SK-N-SH treated with all-trans-retinoic acid at 6 μM for 48 hours (cell line): ENCODE data around the gene MAST4.

Experiments
- CREB5 ChIP-seq: fragments of 250-450 bp; sonication (Bioruptor Pico); IDR thresholded peaks from 2 replicates; pipeline ENCODE4 v1.5.1; 2020; ENCODE audit warnings: low read depth, mild to moderate bottlenecking, moderate library complexity
- CSDC2 ChIP-seq: fragments of 250-450 bp; sonication (Bioruptor Pico); IDR thresholded peaks from 2 replicates; pipeline ENCODE4 v1.5.0; 2020; ENCODE audit warnings: mild to moderate bottlenecking, moderate library complexity
- CSRNP3 ChIP-seq: fragments of 250-450 bp; sonication (Bioruptor Pico); IDR thresholded peaks from 2 replicates; pipeline ENCODE4 v1.5.1; 2021; ENCODE audit warnings: mild to moderate bottlenecking, moderate library complexity
- ESRRG ChIP-seq: fragments of 250-450 bp; sonication (Bioruptor Pico); IDR thresholded peaks from 2 replicates; pipeline ENCODE4 v1.6.1; 2021; ENCODE audit warnings: mild to moderate bottlenecking
- GLIS3 ChIP-seq: fragments of 250-450 bp; sonication (Bioruptor Pico); IDR thresholded peaks from 2 replicates; pipeline ENCODE4 v1.5.0; 2020; ENCODE audit warnings: mild to moderate bottlenecking, moderate library complexity
- OSR1 ChIP-seq: fragments of 250-450 bp; sonication (Bioruptor Pico); IDR thresholded peaks from 2 replicates; pipeline ENCODE4 v1.8.0; 2022; ENCODE audit warnings: moderate library complexity, mild to moderate bottlenecking, inconsistent platforms
- PATZ1 ChIP-seq: fragments of 250-450 bp; sonication (Bioruptor Pico); IDR thresholded peaks from 2 replicates; pipeline ENCODE4 v1.8.0; 2020; ENCODE audit warnings: mild to moderate bottlenecking, moderate library complexity, borderline replicate concordance
- PPARA ChIP-seq: fragments of 250-450 bp; sonication (Bioruptor Pico); IDR thresholded peaks from 2 replicates; pipeline ENCODE4 v1.5.0; 2020; ENCODE audit warnings: mild to moderate bottlenecking, borderline replicate concordance
- RARB ChIP-seq: fragments of 250-450 bp; sonication (Bioruptor Pico); IDR thresholded peaks from 2 replicates; pipeline ENCODE4 v1.8.0; 2021; ENCODE audit warnings: mild to moderate bottlenecking, moderate library complexity
- SNAI2 ChIP-seq: fragments of 250-450 bp; sonication (Bioruptor Pico); IDR thresholded peaks from 2 replicates; pipeline ENCODE4 v1.5.0; 2020; ENCODE audit warnings: mild to moderate bottlenecking, moderate library complexity
- TCF4 ChIP-seq: fragments of 250-450 bp; sonication (Bioruptor Pico); IDR thresholded peaks from 2 replicates; pipeline ENCODE4 v1.8.0; 2021; ENCODE audit warnings: mild to moderate bottlenecking, moderate library complexity, borderline replicate concordance
- TSHZ2 ChIP-seq: fragments of 250-450 bp; sonication (Bioruptor Pico); IDR thresholded peaks from 2 replicates; pipeline ENCODE4 v1.5.0; 2020; ENCODE audit warnings: mild to moderate bottlenecking, moderate library complexity
- ZFP30 ChIP-seq: fragments of 450-650 bp; formaldehyde crosslinking; IDR thresholded peaks from 2 replicates; pipeline ENCODE4 v1.5.0; 2022; ENCODE audit warnings: mild to moderate bottlenecking, moderate library complexity
- ZNF565 ChIP-seq: fragments of 450-650 bp; formaldehyde crosslinking; conservative IDR thresholded peaks from 2 replicates; pipeline ENCODE4 v1.5.0; 2020; ENCODE audit warnings: low read depth, mild to moderate bottlenecking, moderate library complexity

GRCh38 chr5:66993448-66993847 is 397.3 kb downstream of the MAST4 start:
- no peak for TF ChIP-seq CREB5 (CRISPR knock-in tag)
- TF ChIP-seq TSHZ2 (CRISPR knock-in tag), result no peak
- no peak for TF ChIP-seq PATZ1 (CRISPR knock-in tag)
- no peak for TF ChIP-seq GLIS3 (CRISPR knock-in tag)
- no peak for TF ChIP-seq PPARA (CRISPR knock-in tag)
- TF ChIP-seq SNAI2 (CRISPR knock-in tag), result no peak
- no peak for TF ChIP-seq OSR1
- no peak for TF ChIP-seq ESRRG (CRISPR knock-in tag)
- TF ChIP-seq CSRNP3 (CRISPR knock-in tag), result no peak
- TF ChIP-seq ZNF565 (CRISPR knock-in tag), result no peak
- no peak for TF ChIP-seq CSDC2 (CRISPR knock-in tag)
- TF ChIP-seq RARB (CRISPR knock-in tag), result no peak
- TF ChIP-seq ZFP30, result no peak
- no peak for TF ChIP-seq TCF4
